Stimulated activated CD4-positive, alpha-beta T cell treated with anti-CD3 and anti-CD28 coated beads, Interleukin-12 subunit alpha, Interleukin-12 subunit beta, amount 100 ng/mL, for 4 hours (primary cell): ENCODE measurements around the gene FNDC3B.

Source experiments
- DNase-seq: peaks from one replicate; pipeline ENCODE4 v3.0.0-alpha.2; 2020

FNDC3B gene

GRCh38 chr3:172056416-172056815 lies 17.0 kb downstream of the FNDC3B start:
- DNase-seq, result no peak

DNA sequence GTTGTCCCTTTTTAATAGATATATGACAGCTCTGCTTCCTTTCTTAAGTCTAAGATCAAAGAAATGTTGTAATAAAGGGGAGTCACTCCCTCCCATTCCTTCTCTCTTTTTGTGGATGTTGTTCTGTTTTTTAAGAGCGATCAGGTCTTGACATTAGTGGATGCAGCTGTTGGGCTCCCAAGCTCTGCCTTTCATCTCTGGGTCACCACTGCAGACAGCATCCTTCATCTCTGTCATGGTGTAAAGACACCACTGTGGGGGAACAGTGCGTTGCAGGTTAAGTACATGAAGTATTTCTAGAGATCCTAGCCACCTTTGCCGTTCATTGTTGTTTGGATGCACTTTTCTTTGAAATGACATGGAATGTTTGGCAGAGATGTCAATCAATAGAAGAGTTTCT lies 17.7 kb downstream of the FNDC3B start:
- no peak for DNase-seq

- DNase-seq, result no peak
These were observed 18.4 kb downstream of the FNDC3B start for GRCh38 chr3:172057624-172058327.

DNA sequence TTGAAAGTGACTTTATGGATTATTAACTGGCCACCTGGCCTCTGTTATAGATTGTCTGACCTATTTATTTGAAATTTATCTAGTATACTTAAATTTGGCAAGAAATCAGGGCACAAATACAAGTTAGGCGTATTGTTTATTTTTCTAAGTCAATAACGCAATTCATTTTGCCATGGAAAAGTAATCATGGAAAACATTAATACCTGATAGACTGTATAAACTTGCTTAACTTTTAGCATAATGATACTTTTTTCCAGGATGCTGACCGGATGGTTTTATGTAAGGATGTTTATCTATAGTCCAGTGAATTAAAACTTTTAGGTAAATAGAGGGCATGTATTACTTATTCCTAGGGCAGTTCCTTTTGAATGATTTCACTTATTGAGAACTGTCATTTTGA lies 20.2 kb downstream of the FNDC3B start:
- DNase-seq, result no peak

DNA sequence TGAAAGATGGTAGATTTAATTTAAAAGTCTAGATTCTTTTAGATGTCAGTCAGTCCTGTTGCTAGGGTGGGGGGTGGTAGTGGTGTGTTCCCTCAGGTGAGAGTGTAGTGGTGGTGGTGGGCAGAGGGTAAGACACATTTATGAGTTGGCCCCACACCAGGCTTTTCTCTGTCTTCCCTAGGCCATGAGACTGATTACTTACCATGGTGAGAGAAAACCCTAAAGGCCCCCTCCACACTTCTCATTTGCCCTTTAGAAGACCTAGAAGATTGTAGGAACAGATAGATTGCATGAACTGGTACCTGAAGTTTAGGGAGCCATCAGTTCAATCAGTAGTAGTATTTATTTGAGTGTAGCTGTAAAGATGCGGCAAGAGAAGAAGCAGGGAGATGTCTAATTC lies 20.9 kb downstream of the FNDC3B start:
- no peak for DNase-seq

- no peak for DNase-seq
These were observed 22.4 kb downstream of the FNDC3B start for GRCh38 chr3:172061724-172062184.

DNA sequence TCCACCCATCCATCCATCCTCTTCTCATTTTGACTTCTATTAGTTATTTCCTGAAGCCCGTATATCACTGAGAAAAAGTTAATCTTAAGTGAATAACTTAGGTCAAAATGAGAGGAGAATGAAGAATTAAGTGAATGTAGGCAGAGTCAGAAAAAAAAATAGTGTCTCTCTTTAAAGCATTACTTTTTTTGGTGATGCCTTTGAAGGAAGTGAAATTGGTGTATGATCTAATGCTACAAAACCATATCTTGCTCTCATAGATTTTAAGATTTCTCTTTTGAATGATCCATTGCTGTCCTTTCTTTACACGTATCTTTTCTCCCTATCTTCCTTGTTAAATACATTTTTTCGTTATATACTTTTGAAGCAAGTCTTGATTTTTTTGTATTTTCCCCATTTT lies 23.4 kb downstream of the FNDC3B start:
- DNase-seq, result no peak

DNA sequence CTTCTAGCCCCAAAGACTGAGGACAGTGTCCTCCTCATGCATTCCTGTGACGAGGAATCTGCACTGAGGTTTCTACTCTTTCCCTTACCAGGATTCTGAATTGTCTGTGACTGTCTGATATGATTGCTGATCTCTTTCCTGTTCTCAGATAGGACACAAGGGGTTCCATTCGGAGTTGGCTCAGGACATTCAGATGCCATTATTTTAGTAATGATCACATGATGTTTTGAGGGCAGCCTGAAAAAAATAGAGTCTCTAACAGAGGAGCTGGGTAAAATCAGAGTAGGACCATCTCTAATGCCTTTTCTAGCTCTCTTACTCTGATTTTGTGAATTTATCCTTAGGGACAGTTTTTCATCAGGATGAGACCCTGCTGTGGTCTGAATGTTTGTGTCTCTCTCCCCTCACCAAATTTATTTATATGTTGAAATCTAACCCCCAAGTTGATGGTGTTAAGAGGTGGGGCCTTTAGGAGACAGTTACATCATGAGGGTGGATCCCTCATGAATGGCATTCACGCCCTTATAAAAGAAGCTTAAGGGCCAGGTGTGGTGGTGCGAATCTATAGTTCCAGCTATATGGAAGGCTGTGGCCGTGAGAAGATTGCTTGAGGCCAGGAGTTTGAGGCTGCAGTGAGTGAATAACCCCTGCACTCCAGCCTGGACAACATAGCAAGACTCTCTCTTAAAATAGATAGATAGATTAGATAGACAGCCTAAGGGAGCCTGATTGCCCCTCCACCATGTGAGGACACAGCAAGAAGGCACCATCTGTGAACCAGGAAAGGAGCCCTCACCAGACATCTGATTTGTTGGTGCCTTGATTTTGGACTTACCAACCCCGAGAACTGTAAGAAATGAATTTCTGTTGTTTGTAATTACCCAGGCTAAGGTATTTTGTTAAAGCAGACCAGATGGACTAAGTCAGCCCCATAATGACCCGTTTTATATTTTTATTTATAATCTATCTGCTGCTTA lies 24.4 kb downstream of the FNDC3B start:
- DNase-seq, result no peak

DNA sequence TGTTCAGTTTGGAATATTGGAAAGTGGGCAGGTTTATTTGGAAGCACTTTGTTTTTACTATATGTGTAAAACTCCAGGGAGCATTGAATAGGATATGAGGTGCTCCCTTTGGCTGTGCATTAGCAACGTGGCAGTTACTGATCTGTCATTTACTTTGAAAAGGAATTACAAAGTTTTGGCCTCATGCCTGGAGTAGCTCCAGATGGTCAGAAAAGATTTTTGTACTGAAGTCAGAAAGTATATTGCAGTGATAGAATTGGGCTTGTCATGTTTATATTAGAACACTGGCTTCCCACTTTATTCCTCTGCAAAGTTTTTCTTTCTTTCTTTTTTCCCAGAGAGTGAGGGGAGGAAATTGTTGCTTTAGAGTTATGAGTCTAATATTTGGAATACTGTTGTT lies 26.1 kb downstream of the FNDC3B start:
- no peak for DNase-seq

- no peak for DNase-seq
These were observed 26.8 kb downstream of the FNDC3B start for GRCh38 chr3:172065967-172066762.

DNA sequence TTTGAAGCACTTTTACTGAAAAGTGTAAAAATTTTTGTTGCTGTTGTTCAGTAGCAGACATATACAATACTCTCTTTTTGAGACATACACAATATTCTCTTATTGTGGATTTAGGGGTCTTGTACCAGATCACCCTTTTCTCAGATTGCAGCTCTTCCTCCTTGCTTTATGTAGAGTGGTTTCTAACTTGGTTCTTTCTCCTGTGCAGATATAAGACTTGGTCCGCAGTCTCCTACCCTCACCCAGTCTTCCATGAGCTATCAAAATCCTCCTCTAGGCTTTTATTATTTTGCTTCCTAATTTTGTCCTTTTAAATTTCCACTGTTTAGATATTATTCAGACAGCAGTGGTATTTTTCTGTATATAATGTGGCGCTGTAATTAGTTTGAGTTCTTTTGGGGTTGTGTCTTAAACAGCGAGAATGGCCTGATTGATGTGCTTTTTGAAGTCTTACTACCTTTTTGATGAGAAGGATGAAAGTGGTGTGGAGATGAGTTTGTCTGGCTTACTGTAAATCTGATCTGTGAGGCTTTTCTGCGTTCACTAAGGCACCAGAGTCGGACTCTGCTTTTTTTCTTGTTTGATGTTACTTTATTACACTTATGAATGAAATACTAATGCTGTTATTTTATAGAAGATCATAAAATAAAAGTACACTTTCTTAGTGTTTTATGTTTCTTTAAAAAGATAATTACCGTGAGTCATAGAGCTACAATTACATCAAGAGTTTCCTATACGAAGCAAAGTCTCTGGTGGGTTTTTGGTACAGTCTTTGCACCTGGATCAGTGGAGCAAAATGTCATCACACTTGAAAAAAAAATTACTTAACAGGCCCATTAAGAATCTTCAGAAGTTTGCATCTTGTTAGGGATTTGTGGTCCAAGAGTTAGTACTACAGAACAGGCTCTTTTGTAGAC lies 27.8 kb downstream of the FNDC3B start:
- DNase-seq, result no peak

GRCh38 chr3:172067837-172068440 lies 28.6 kb downstream of the FNDC3B start:
- no peak for DNase-seq

GRCh38 chr3:172068977-172069376 lies 29.6 kb downstream of the FNDC3B start:
- no peak for DNase-seq

DNA sequence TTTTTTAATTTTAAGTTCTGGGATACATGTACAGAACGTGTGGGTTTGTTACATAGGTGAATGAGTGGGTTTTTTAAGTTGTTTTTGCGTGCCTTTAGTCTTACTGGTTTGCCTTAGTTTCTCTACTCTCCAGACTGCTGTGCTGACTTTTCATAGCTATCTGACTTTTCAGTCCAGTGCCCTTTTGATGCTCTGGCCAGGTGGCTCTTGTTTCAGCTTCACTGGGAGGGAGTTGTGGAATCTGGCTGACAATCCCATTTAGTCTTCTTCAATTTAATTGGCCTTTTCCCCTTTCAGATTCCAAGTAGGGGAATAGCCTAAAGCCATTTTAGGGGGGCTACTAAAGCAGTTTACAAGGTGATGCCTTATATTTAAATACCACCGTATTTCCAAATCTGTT lies 30.1 kb downstream of the FNDC3B start:
- no peak for DNase-seq

- no peak for DNase-seq
These were observed 30.9 kb downstream of the FNDC3B start for GRCh38 chr3:172070269-172070668.

DNA sequence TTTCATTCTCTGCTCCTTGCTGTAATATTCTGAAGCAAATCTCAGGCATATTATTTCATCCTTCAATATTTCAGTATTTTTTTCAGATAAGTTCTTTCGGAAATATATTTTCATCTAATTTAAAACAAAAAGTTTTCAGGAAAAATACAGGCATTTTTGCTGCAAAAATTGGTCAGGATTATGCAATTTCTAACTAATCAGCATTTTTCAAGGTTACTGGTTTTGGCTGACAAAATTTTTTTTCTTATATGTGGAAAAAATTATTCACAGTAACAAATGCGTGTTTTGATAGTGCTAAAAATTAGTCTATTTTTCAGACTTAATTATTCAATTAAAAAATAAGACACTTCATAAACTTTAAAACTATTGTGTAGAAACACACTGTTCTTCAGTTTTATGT lies 31.4 kb downstream of the FNDC3B start:
- no peak for DNase-seq

DNA sequence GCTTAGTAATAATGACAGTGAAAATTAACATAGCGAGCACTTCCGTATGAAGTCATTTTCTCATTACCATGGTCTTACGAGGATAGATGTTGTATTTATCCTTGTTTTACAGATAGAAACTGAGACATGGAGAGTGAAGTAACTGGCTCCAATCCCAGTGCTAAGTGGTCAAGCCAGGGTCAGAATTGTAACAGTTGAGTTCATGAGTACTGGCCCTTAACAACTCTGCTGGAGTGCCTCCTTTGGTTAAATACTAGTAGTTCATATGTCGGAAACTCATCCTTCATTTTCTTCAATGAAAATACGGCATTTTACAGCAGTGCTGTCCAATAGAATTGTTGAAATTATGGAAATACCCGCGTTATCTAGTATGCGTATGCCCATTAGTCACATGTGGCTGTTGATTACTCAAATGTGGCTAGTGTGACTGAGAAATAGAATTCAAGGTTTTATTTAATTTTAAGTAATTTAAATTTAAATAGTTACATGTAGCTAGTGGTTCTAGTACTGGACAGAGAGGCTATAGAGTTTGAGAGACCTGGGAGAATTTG lies 32.5 kb downstream of the FNDC3B start:
- no peak for DNase-seq

- no peak for DNase-seq
These were observed 33.2 kb downstream of the FNDC3B start for GRCh38 chr3:172072543-172072942.

DNA sequence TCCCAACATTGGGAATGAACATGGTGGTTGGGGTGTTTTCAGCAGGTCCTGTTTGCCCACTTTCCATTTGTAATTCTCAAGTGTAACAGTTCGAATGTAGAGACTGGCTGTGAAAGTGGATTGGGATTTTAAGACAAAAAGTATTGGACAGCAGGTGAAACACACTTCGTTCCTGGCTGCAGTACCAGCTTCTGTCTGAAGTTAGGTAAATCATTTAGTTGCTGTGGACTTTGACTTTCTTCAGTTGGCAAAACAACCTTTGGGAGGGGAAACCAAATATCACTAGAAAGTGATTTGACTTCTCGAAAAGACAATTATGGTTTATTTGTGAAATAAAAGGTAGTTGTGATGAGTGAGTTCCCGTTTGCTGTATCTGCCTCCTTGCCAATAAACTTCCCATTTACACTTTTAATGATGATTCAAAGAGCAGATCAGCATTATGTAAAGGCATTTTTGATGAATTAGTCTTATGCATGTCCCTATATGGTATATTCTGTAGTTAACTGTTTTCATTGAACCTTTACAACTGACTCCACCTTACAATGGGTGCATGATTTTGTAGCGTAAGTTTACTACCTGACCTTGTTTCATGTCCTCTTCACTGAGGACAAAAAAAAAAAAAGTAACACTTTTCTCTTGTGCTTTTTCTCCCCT lies 34.0 kb downstream of the FNDC3B start:
- no peak for DNase-seq

DNA sequence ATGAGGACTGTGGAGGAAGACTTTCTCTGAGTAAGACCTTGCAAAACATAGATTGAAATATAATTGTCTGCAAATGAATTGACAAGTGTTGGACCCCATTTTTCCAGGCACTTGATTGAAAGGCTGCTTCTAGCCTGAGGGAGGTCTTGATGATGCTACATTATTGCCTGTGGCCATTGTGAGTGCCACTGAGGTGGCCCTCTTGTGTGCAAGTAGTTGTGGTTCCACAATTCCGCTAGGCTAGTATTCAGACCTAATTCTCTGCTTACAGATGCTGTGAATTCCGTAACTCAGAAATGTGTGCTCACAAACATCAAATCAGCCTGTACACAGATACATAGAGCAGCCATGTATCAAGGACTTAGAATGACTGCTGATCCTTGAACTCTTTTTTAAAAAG lies 34.7 kb downstream of the FNDC3B start:
- DNase-seq, result no peak

GRCh38 chr3:172074586-172074985 lies 35.2 kb downstream of the FNDC3B start:
- no peak for DNase-seq
